Measurements from ENCODE around the gene SLC4A2. TPM values are rescaled to one million over a fixed set of nuclear protein-coding genes. Genes with fewer than 3 reads are reported as not detected.
A peak's percentile ranks its signal among the peaks of the same experiment; 100 is the strongest.

SLC4A2 gene
- total and polyA plus RNA-seq, 4 donors, result 27.5 to 98.8 (median 72.6) TPM

DNA sequence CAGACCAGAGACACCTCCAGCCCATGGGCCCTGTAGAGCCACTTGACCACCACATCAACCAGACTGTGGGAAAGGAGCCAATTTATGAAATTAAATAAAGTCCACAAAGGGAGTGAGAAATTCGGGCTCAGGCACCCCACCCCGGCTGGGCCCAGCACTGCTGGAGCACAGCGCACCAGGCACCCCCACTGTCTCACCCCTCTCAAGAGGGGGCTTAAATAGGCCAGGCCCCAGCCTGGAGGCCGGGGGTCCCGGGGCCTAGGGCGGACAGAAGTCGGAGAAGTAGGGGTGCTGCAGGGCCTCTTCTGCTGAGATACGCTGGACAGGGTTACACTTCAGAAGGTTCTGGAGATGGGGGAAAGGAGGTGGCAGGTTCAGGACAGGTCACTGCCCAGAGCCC lies 5.6 kb upstream of the SLC4A2 start (continued):
- TF ChIP-seq, protein P1, sequence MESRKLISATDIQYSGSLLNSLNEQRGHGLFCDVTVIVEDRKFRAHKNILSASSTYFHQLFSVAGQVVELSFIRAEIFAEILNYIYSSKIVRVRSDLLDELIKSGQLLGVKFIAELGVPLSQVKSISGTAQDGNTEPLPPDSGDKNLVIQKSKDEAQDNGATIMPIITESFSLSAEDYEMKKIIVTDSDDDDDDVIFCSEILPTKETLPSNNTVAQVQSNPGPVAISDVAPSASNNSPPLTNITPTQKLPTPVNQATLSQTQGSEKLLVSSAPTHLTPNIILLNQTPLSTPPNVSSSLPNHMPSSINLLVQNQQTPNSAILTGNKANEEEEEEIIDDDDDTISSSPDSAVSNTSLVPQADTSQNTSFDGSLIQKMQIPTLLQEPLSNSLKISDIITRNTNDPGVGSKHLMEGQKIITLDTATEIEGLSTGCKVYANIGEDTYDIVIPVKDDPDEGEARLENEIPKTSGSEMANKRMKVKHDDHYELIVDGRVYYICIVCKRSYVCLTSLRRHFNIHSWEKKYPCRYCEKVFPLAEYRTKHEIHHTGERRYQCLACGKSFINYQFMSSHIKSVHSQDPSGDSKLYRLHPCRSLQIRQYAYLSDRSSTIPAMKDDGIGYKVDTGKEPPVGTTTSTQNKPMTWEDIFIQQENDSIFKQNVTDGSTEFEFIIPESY (IDR thresholded peaks at IDR 0.05), result no peak
- TF ChIP-seq JUND (IDR thresholded peaks at IDR 0.05) (no peak), TAF1 (conservative IDR thresholded peaks at IDR 0.05) (no peak), NR2F2 (IDR thresholded peaks at IDR 0.05) (no peak)
- TF ChIP-seq, protein P2, sequence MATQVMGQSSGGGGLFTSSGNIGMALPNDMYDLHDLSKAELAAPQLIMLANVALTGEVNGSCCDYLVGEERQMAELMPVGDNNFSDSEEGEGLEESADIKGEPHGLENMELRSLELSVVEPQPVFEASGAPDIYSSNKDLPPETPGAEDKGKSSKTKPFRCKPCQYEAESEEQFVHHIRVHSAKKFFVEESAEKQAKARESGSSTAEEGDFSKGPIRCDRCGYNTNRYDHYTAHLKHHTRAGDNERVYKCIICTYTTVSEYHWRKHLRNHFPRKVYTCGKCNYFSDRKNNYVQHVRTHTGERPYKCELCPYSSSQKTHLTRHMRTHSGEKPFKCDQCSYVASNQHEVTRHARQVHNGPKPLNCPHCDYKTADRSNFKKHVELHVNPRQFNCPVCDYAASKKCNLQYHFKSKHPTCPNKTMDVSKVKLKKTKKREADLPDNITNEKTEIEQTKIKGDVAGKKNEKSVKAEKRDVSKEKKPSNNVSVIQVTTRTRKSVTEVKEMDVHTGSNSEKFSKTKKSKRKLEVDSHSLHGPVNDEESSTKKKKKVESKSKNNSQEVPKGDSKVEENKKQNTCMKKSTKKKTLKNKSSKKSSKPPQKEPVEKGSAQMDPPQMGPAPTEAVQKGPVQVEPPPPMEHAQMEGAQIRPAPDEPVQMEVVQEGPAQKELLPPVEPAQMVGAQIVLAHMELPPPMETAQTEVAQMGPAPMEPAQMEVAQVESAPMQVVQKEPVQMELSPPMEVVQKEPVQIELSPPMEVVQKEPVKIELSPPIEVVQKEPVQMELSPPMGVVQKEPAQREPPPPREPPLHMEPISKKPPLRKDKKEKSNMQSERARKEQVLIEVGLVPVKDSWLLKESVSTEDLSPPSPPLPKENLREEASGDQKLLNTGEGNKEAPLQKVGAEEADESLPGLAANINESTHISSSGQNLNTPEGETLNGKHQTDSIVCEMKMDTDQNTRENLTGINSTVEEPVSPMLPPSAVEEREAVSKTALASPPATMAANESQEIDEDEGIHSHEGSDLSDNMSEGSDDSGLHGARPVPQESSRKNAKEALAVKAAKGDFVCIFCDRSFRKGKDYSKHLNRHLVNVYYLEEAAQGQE (IDR thresholded peaks at IDR 0.05), result no peak

DNA sequence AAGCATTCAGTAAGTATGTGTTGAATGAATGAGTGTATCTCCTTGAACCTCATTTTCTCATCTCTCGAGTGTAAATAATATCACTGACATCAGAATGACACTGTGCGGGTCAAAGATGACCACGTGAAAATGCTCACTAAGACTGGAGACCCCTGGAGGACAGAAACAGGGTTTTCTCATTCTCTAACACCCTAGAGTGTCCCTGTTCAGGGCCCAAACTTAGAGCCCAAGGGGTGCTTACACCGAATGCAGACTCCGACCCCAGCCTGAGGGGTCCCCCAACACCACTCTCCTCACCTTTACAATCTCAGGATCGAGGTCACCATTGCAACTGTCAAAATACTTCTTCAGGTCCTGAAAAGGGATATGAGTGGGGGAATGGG lies 3.1 kb upstream of the SLC4A2 start:
- no peak overlapping the region for H3K27ac ChIP-seq (ENCODE audit: low read depth in 1 of 2, low read length in 2 of 2)
- H3K27me3 ChIP-seq (ENCODE audit: control insufficient read depth in 4 of 4, insufficient read depth in 4 of 4, low read length in 3 of 4), result no peaks in the 10 kb centered on the region
- 92% methylated on average over 6 of the region's 6 CpGs for WGBS
- H3K9ac ChIP-seq (ENCODE audit: low read depth in 1 of 2, low read length in 2 of 2), result no peak overlapping the region
- H3K9me3 ChIP-seq (ENCODE audit: control insufficient read depth in 4 of 4, low read length in 3 of 4), result no peaks in the 10 kb centered on the region
- no peaks in the 10 kb centered on the region for H3K36me3 ChIP-seq (ENCODE audit: control insufficient read depth in 4 of 4, insufficient read depth in 3 of 4, low read depth in 1 of 4, low read length in 3 of 4)
- TF ChIP-seq RAD21 (IDR thresholded peaks at IDR 0.05) (no peak), GABPA (IDR thresholded peaks at IDR 0.05 in 1 of 2, conservative IDR thresholded peaks at IDR 0.05 in 1 of 2) (no peak), JUND (IDR thresholded peaks at IDR 0.05) (no peak), HNF4G (IDR thresholded peaks at IDR 0.05) (no peak)
- no peak overlapping the region for H3K4me3 ChIP-seq (ENCODE audit: low read depth in 1 of 3, low read length in 3 of 3)
- DNase-seq (ENCODE audit: low spot score), result no peak
- peaks cover 11 to 35% (median 29%) of the 10 kb centered on the region in 4 donors for H3K4me1 ChIP-seq (ENCODE audit: control insufficient read depth in 4 of 4, insufficient read depth in 4 of 4, low read length in 3 of 4)

DNA sequence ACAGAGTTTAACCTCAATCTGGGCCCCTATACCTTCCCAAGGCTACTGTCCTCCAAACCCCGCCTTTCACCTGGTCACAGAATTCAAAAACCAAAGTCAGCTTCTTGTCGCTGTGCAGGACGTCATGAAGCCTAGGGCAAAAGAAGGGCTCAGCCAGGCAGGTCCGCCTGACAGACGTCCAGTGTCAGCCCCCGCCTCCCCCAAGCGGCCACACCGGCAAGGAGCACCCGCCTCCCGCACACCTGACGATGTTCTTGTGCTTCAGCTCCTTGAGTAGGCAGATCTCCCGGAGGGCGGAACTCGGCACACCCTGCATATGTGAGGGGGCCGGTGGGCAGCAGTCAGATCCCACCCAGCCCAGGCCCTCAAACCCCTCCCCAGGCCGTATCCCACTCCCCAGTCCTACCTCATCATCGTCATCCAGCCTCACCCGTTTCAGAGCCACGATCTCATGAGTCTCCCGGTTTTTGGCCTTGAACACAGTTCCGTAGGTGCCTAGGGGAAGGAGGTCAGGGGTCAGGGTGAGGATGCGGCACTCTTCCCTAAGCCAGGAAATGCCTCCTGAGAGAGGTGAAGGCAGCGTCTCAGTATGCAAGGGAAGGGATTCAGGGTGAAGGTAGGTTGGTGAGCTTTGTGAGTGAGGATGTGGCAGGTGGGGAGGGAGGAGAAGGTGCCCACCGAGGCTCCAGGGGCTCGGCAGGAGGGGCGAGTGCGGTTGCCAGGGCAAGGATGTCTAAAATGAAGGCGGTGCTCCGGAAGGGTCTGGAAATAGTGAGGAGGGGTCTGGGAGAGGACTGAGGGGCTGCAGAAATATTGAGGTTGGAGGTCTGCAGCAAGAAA lies 2.5 kb upstream of the SLC4A2 start:
- no peak for DNase-seq (ENCODE audit: low spot score)
- H3K4me3 ChIP-seq (ENCODE audit: low read depth in 1 of 3, low read length in 3 of 3), result peak overlapping the region; percentile 56 to 87 (median 80)
- no peaks in the 10 kb centered on the region for H3K27me3 ChIP-seq (ENCODE audit: control insufficient read depth in 4 of 4, insufficient read depth in 4 of 4, low read length in 3 of 4)
- no peaks in the 10 kb centered on the region for H3K36me3 ChIP-seq (ENCODE audit: control insufficient read depth in 4 of 4, insufficient read depth in 3 of 4, low read depth in 1 of 4, low read length in 3 of 4)
- 44% methylated on average over 29 of the region's 29 CpGs for WGBS
- H3K27ac ChIP-seq (ENCODE audit: low read depth in 1 of 2, low read length in 2 of 2), result no peak overlapping the region
- peak overlapping the region; percentile 16 to 19 for H3K9ac ChIP-seq (ENCODE audit: low read depth in 1 of 2, low read length in 2 of 2)
- TF ChIP-seq SP1 (IDR thresholded peaks at IDR 0.05) (no peak), HNF4G (IDR thresholded peaks at IDR 0.05) (no peak), YY1 (IDR thresholded peaks at IDR 0.05) (no peak), JUND (IDR thresholded peaks at IDR 0.05) (no peak), RAD21 (IDR thresholded peaks at IDR 0.05) (no peak)
- TF ChIP-seq, protein P3, sequence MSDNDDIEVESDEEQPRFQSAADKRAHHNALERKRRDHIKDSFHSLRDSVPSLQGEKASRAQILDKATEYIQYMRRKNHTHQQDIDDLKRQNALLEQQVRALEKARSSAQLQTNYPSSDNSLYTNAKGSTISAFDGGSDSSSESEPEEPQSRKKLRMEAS (IDR thresholded peaks at IDR 0.05), result no peak
- TF ChIP-seq, protein P4, sequence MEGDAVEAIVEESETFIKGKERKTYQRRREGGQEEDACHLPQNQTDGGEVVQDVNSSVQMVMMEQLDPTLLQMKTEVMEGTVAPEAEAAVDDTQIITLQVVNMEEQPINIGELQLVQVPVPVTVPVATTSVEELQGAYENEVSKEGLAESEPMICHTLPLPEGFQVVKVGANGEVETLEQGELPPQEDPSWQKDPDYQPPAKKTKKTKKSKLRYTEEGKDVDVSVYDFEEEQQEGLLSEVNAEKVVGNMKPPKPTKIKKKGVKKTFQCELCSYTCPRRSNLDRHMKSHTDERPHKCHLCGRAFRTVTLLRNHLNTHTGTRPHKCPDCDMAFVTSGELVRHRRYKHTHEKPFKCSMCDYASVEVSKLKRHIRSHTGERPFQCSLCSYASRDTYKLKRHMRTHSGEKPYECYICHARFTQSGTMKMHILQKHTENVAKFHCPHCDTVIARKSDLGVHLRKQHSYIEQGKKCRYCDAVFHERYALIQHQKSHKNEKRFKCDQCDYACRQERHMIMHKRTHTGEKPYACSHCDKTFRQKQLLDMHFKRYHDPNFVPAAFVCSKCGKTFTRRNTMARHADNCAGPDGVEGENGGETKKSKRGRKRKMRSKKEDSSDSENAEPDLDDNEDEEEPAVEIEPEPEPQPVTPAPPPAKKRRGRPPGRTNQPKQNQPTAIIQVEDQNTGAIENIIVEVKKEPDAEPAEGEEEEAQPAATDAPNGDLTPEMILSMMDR (IDR thresholded peaks at IDR 0.05; ENCODE audit: low read depth, low read length, missing input control), result no peak
- H3K4me1 ChIP-seq (ENCODE audit: control insufficient read depth in 4 of 4, insufficient read depth in 4 of 4, low read length in 3 of 4), result peaks cover 15 to 41% (median 34%) of the 10 kb centered on the region in 4 donors
- H3K9me3 ChIP-seq (ENCODE audit: control insufficient read depth in 4 of 4, low read length in 3 of 4), result no peaks in the 10 kb centered on the region
